ENCODE data around the gene PVALB. TPM values are rescaled to one million over a fixed set of nuclear protein-coding genes. Genes with fewer than 3 reads are reported as not detected.

The PVALB gene
- total RNA-seq, 2 experiments from 2014 or later, result not detected

DNA sequence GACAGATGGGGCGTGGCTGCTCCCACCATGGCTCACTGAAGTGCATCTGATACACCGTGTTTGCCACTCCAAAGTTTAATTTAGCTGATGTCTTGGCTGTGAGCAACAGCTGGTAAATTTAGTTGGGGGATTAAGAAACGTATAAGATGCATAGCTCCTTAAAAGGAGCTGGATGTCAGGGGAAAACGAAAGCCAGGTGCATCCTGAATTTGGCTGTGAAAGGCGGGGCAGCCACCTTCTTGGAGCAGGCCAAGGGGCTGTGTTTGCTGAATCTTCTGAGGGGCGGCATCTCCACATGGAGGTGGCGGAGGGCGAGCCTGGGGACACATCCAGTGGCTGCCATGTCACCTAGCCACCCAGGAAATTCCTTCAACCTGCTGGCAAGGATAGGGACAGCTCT lies 23.3 kb upstream of the PVALB start:
- Mint-ChIP-seq H3K4me1 (no peaks in the 10 kb centered on the region), H3K4me3 (no peak overlapping the region), H3K9me3 (ENCODE audit: low read depth) (peaks cover 8% of the 10 kb centered on the region), H3K27ac (no peak overlapping the region), H3K36me3 (ENCODE audit: low read depth) (peaks cover 2% of the 10 kb centered on the region), H3K27me3 (peaks cover 23% of the 10 kb centered on the region)
- DNase-seq, result no peak
- CTCF ChIA-PET, result interaction anchor here (0.6 kb wide), 1 partner anchor 33 kb away, joined by 3 read pairs; no protein-coding TSS in a partner anchor
- intact Hi-C loops (cut with DNase I, micrococcal nuclease), result no loop called here
- POLR2A ChIA-PET, result no interaction called here
- ATAC-seq, result no peak

DNA sequence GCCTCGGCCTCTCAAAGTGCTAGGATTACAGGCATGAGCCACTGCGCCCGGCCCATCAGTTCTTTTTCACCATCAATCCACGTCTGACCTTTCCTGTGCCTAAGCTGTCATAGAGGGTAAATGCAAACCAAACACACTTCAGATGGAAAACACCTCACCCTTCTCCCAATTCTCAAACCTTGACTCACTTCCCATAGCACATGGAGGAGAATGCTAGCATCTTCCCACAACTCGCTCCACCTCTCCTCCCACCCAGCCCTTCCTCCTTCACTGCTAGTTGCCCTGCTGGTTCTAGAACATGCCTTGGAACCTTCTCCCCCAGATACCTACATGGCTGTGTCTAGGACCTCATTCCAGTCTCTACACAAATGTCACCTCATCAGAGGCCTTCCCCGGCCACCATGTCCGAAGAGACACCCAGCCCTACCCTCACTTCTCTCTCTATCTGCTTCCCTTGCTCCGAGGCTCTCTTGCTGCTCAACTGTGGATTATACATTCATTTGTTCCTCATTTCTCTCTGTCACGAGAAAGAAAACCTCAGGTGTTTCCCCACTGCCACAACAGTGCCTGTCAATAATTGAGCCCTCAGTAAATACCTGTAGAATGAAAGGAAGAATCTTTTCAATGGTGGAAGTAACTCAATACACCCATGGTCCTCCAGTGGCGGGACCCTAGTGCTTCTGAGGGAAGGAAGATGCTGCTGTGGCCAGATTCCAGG lies 22.7 kb upstream of the PVALB start:
- Mint-ChIP-seq H3K27ac (no peak overlapping the region), H3K4me3 (no peak overlapping the region), H3K27me3 (peaks cover 20% of the 10 kb centered on the region), H3K4me1 (no peaks in the 10 kb centered on the region), H3K36me3 (ENCODE audit: low read depth) (peaks cover 2% of the 10 kb centered on the region), H3K9me3 (ENCODE audit: low read depth) (peaks cover 8% of the 10 kb centered on the region)
- DNase-seq, result no peak
- POLR2A ChIA-PET, result no interaction called here
- intact Hi-C loops (cut with DNase I, micrococcal nuclease), result no loop called here
- CTCF ChIA-PET, result interaction anchor here (0.6 kb wide), 2 partner anchors 33 to 505 kb away, joined by 3 to 4 read pairs; no protein-coding TSS in a partner anchor
- ATAC-seq, result no peak

DNA sequence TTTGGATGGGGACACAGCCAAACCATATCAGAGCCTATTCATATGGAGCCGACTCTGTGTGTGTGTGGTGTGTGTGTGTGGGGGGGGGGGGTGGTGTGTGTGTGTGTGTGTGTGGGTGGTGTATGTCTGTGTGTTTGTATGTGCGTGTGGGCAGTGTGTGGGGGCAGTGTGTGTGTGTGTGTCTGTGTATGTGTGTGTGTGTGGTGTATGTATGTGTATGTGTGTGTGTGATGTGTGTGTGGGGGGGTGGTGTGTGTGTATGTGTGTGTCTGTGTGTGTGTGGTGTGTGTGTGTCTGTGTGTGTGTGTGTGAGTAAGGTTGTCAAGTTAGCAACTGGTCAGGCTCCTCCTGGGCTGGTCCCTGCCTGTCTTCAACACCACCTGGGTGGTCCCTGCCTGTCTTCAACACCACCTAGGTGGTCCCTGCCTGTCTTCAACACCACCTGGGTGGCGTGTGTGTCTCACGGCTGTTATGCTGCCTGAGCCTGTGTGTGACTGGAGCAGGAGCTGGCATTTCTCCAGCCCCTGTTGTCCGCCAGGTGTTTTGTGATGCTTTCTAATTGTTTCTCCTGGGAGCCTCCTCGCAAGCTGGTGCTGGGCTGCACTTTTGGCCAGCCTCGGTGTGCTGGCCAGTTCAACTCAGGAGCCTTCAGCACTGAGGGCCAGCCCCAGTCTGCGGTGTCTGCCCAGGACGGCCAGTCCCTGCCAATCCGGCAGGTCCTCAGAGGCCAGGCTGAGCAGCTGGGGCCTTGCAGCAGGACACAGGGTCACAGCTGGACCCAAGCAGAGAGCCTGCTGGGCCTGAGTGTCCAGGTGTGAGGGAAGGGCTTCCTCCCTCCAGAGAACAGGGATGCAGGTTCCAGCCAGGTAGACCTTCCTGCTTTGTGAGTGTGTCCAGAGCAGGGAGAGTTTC lies 21.5 kb upstream of the PVALB start:
- DNase-seq, result no peak
- CTCF ChIA-PET, result no interaction called here
- POLR2A ChIA-PET, result no interaction called here

DNA sequence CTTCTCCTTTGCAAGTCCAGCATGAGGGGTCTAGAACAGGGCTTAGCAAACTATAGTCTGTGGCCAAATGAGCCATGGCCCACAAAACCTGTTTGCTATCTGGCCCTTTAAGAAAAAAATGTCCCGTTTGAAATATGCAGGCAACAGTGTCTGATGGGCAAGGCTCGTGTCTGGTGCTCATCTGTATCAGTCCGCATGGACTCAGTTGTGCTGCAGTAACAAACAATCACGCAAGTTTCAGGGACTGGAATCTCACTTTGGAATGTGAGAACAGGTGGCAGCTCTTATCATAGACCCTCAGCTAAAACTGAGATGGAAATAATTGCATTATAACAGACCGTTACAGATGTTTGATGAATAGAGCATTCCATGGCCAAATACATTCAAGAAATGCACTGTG lies 19.1 kb upstream of the PVALB start:
- no peak overlapping the region for H3K4me3 Mint-ChIP-seq
- no peak for ATAC-seq
- POLR2A ChIA-PET, result no interaction called here
- no peak for DNase-seq
- intact Hi-C loops (cut with DNase I, micrococcal nuclease), result no loop called here
- peaks cover 2% of the 10 kb centered on the region for H3K36me3 Mint-ChIP-seq (ENCODE audit: low read depth)
- CTCF ChIA-PET, result interaction anchor here (0.5 to 1.8 kb wide), 3 partner anchors 20 to 731 kb away, joined by 3 to 6 read pairs (median 3); no protein-coding TSS in a partner anchor
- H3K9me3 Mint-ChIP-seq (ENCODE audit: low read depth), result peaks cover 8% of the 10 kb centered on the region
- peaks cover 6% of the 10 kb centered on the region for H3K4me1 Mint-ChIP-seq
- H3K27me3 Mint-ChIP-seq, result peaks cover 31% of the 10 kb centered on the region
- H3K27ac Mint-ChIP-seq, result no peak overlapping the region

More for the DNA sequence above, 21.5 kb upstream of the PVALB start:
- Mint-ChIP-seq H3K4me1 (no peaks in the 10 kb centered on the region), H3K9me3 (ENCODE audit: low read depth) (peaks cover 8% of the 10 kb centered on the region), H3K36me3 (ENCODE audit: low read depth) (peaks cover 2% of the 10 kb centered on the region), H3K27ac (no peak overlapping the region), H3K4me3 (no peak overlapping the region), H3K27me3 (peaks cover 23% of the 10 kb centered on the region)
- ATAC-seq, result no peak
- intact Hi-C loops (cut with DNase I, micrococcal nuclease), result no loop called here

DNA sequence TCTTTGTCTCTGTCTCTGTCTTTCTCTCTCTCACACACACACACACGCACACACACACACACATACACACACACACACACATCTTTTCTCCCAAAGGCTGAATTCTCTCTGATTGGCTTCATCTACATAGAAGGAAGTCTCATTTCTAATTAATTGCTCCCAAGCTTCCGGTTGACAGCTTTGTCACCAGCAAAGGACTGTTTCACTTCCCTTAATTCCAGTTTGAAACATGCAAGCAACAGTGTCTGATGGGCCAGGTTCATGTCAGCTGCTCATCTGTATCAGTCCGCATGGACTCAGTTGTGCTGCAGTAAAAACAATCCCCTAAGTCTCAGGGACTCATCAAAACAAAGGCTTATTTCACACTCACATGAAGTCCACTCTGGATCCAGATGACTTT lies 16.2 kb upstream of the PVALB start:
- Mint-ChIP-seq H3K36me3 (ENCODE audit: low read depth) (peaks cover 2% of the 10 kb centered on the region), H3K9me3 (ENCODE audit: low read depth) (peaks cover 8% of the 10 kb centered on the region), H3K4me1 (peaks cover 16% of the 10 kb centered on the region), H3K27me3 (peaks cover 32% of the 10 kb centered on the region), H3K27ac (no peak overlapping the region), H3K4me3 (no peak overlapping the region)
- no peak for ATAC-seq
- ChIA-PET CTCF (interaction anchor here (0.7 to 0.8 kb wide), 2 partner anchors 24 to 98 kb away, joined by 3 read pairs; no protein-coding TSS in a partner anchor), POLR2A (no interaction called here)
- DNase-seq, result no peak
- intact Hi-C loops (cut with DNase I, micrococcal nuclease), result no loop called here

DNA sequence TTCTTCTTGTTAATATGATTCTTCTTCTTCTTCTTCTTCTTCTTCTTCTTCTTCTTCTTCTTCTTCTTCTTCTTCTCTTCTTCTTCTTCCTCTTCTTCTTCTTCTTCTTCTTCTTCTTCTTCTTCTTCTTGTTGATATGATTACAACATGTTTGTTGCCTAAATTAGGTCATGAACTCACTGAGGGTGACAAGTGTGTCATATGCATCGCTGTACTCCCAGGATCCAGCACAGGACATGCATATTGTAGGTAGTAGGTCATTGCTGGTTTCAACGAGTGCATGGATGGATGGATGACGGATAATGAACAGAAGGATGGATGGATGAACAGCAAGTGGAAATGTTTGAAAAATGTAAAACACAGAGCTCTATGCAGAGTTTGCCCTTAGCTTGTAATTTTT lies 14.9 kb upstream of the PVALB start:
- H3K36me3 Mint-ChIP-seq (ENCODE audit: low read depth), result no peaks in the 10 kb centered on the region
- H3K4me1 Mint-ChIP-seq, result peaks cover 16% of the 10 kb centered on the region
- H3K9me3 Mint-ChIP-seq (ENCODE audit: low read depth), result no peaks in the 10 kb centered on the region
- intact Hi-C loops (cut with DNase I, micrococcal nuclease), result no loop called here
- no peak overlapping the region for H3K27ac Mint-ChIP-seq
- ATAC-seq, result no peak
- H3K27me3 Mint-ChIP-seq, result peaks cover 30% of the 10 kb centered on the region
- H3K4me3 Mint-ChIP-seq, result no peak overlapping the region
- ChIA-PET CTCF (interaction anchor here (1.3 to 2.5 kb wide), 2 partner anchors 25 to 27 kb away, joined by 6 to 10 read pairs; no protein-coding TSS in a partner anchor), POLR2A (no interaction called here)
- no peak for DNase-seq

DNA sequence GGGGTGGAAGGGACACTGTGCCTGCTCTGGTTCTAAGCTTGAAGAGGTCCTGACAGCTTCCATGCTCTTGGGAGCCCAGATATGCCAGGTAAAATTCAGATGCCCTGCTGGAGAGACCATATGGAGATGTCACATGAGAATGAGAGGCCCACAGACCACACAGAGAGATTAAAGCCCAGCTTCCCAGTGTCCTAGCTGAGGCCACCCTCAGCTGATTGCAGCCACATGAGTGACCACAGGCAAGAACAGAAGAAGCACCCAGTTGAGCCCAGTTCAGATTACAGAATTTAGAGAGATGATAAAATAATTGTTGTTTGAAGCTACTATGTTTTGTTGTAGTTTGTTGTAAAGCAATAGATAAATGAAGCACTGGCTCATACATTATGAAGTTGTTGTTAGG lies 14.4 kb upstream of the PVALB start:
- ChIA-PET CTCF (interaction anchor here (1.3 to 2.5 kb wide), 2 partner anchors 25 to 26 kb away, joined by 6 to 10 read pairs; no protein-coding TSS in a partner anchor), POLR2A (no interaction called here)
- H3K27me3 Mint-ChIP-seq, result peaks cover 32% of the 10 kb centered on the region
- intact Hi-C loops (cut with DNase I, micrococcal nuclease), result no loop called here
- no peaks in the 10 kb centered on the region for H3K36me3 Mint-ChIP-seq (ENCODE audit: low read depth)
- H3K4me1 Mint-ChIP-seq, result peaks cover 16% of the 10 kb centered on the region
- no peak for DNase-seq
- no peak overlapping the region for H3K4me3 Mint-ChIP-seq
- H3K27ac Mint-ChIP-seq, result no peak overlapping the region
- H3K9me3 Mint-ChIP-seq (ENCODE audit: low read depth), result no peaks in the 10 kb centered on the region
- no peak for ATAC-seq

DNA sequence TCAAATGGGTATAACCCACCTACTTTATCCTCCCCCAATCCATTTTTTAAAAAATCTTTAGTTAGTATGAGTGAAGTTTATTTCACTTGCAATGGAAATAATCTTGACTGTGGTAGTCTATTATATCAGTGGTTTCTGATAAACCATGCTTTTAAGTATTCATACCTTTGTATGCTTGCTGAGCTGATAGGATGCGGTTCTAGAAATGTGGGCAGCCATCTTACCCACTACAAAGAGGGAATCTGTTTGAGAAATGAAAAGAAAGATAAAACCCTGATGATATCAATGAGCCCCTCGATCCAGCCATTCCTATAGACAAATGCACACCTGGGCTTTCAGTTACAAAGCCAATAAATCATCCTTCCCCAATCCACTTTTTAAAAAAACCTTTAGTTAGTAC lies 13.8 kb upstream of the PVALB start:
- Mint-ChIP-seq H3K9me3 (ENCODE audit: low read depth) (no peaks in the 10 kb centered on the region), H3K27me3 (peaks cover 32% of the 10 kb centered on the region), H3K4me1 (peaks cover 16% of the 10 kb centered on the region), H3K36me3 (ENCODE audit: low read depth) (no peaks in the 10 kb centered on the region), H3K27ac (no peak overlapping the region), H3K4me3 (no peak overlapping the region)
- ATAC-seq, result no peak
- no peak for DNase-seq
- intact Hi-C loops (cut with DNase I, micrococcal nuclease), result no loop called here
- POLR2A ChIA-PET, result no interaction called here
- CTCF ChIA-PET, result interaction anchor here (0.6 to 2.5 kb wide), 3 partner anchors 26 to 66 kb away, joined by 3 to 10 read pairs (median 6); no protein-coding TSS in a partner anchor

DNA sequence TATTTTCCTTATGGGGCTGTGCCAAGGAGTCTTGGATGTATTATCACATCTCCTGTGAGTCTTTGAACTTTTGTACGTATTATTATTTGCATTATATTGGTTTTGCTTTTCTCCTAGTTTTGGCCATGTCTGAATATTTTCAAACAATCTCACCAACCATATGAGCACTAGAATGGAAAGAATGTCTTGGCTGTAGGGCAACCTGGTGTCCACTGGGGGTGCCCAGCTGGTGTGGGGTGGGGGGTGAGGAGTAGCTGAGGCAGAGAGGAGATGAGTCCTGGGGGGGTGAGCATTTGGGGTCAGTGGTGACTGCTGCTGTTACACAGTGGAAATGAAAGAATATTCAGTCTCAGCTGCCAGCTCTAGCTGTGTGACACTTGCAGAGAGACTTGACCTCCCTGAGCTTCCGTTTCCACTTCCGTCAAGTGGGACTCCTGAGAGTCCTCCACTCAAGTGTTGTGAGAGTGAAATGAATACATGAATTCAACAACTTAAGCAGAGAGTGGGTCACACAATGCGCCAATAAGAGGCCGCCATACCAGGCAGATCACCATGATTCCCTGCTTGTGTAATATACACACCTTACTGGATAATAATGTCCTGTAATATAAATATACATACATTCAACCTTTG lies 12.7 kb upstream of the PVALB start:
- H3K4me3 Mint-ChIP-seq, result no peak overlapping the region
- intact Hi-C loops (cut with DNase I, micrococcal nuclease), result no loop called here

DNA sequence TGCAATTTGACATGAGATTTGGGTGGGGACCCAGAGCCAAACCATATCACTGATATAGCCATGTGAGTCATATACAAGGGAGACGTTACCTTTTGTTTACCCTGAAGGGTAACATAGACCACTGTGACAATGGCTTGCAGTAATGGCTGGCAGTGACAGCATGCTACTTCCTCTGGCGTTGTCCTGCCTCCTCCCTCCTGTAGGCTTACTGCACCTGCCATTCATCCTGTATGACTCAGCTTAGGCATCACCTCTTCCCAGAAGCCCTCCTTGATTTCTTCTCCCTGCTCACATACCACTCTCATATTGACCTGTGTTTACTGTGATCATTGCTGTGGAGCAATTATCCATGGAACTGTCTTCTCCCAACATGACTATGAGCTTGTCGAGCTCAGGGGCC lies 12.0 kb upstream of the PVALB start:
- peak; percentile 68 for ATAC-seq
- Mint-ChIP-seq H3K27me3 (peaks cover 36% of the 10 kb centered on the region), H3K4me3 (no peak overlapping the region), H3K9me3 (ENCODE audit: low read depth) (no peaks in the 10 kb centered on the region), H3K4me1 (peaks cover 16% of the 10 kb centered on the region), H3K36me3 (ENCODE audit: low read depth) (no peaks in the 10 kb centered on the region), H3K27ac (no peak overlapping the region)
- intact Hi-C loops (cut with DNase I, micrococcal nuclease), result no loop called here
- POLR2A ChIA-PET, result no interaction called here
- CTCF ChIA-PET, result interaction anchor here (0.6 to 1.3 kb wide), 3 partner anchors 27 to 53 kb away, joined by 4 read pairs; partner anchors contain the start of gene IFT27
- DNase-seq, result peak; percentile 37

More for the DNA sequence above, 12.7 kb upstream of the PVALB start:
- CTCF ChIA-PET, result interaction anchor here (0.7 to 1.3 kb wide), 2 partner anchors 26 to 54 kb away, joined by 4 read pairs; partner anchors contain the start of gene IFT27
- H3K36me3 Mint-ChIP-seq (ENCODE audit: low read depth), result no peaks in the 10 kb centered on the region
- POLR2A ChIA-PET, result interaction anchor here (1.0 kb wide), 1 partner anchor 300 kb away, joined by 3 read pairs; no protein-coding TSS in a partner anchor
- DNase-seq, result no peak
- H3K27me3 Mint-ChIP-seq, result peaks cover 36% of the 10 kb centered on the region
- peaks cover 16% of the 10 kb centered on the region for H3K4me1 Mint-ChIP-seq
- ATAC-seq, result no peak
- H3K27ac Mint-ChIP-seq, result no peak overlapping the region
- H3K9me3 Mint-ChIP-seq (ENCODE audit: low read depth), result no peaks in the 10 kb centered on the region

DNA sequence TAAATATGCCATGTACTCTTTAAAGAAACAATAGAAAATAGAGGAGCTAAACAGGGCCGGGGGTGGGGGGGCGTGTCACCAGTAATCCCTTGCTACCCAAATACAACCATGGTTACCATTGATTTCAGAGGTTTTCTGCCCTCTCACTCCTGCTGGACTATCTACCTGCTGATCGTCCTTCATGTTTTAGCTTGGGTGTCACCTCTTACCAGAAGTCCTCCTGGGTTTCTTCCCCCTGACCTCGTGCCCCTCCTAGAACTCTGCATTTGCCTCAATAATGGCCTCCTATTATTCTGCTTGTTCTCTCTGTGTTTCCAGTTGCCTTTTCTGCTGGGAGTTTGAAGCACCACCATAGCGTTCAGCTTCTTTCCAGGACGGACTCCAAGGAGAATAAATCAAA lies 9.4 kb upstream of the PVALB start:
- POLR2A ChIA-PET, result no interaction called here

More for the DNA sequence above, 9.4 kb upstream of the PVALB start:
- DNase-seq, result no peak
- intact Hi-C loops (cut with DNase I, micrococcal nuclease), result no loop called here
- Mint-ChIP-seq H3K9me3 (ENCODE audit: low read depth) (no peaks in the 10 kb centered on the region), H3K4me3 (no peak overlapping the region), H3K27me3 (peaks cover 23% of the 10 kb centered on the region), H3K27ac (no peak overlapping the region), H3K4me1 (peaks cover 13% of the 10 kb centered on the region), H3K36me3 (ENCODE audit: low read depth) (no peaks in the 10 kb centered on the region)
- CTCF ChIA-PET, result interaction anchor here (0.6 to 0.7 kb wide), 2 partner anchors 27 to 282 kb away, joined by 3 read pairs; no protein-coding TSS in a partner anchor
- ATAC-seq, result no peak

All from activated CD4-positive, alpha-beta T cell treated with anti-CD3 and anti-CD28 coated beads for 36 hours (primary cell).